Measurements from ENCODE around the gene TPCN1.

TPCN1 gene

DNA sequence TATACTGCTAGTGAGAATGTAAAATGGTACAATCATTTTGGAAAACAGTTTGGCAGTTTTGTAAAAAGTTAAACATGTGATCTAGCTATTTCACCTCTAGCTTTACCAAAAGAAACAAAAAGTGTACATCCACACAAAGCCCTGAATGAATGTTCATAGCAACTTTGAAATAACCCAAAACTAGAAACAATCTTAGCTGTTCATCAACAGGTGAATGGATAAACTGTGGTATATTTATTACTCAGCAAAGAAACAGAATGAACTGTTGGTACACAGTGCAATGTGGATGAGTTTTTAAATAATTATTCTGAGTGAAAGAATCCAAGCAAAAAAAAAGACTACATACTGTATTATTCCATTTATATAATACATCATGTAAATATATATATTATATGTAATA is 36.3 kb downstream of the TPCN1 start:
- DNase-seq (ENCODE audit: extremely low read depth in 1 of 2, low read depth in 1 of 2) = no peak

DNA sequence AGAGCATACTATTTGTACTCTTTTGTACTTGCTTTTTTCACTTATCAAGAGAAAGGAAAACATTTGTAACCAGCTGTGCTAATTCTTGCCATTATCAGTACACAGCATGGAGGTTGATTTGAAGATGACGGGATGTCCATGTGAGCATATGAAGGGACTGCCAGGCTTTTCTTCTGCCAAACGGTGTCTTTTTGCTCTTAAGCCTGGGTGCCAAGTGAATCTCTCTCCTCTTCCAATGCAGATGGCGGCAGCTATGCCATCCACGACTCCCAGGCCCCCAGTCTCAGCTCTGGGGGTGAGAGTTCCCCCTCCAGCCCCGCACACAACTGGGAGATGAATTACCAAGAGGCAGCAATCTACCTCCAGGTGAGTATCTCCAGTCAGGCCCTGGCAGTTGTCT is 38.9 kb downstream of the TPCN1 start:
- no peak for DNase-seq (ENCODE audit: extremely low read depth in 1 of 2, low read depth in 1 of 2)

DNA sequence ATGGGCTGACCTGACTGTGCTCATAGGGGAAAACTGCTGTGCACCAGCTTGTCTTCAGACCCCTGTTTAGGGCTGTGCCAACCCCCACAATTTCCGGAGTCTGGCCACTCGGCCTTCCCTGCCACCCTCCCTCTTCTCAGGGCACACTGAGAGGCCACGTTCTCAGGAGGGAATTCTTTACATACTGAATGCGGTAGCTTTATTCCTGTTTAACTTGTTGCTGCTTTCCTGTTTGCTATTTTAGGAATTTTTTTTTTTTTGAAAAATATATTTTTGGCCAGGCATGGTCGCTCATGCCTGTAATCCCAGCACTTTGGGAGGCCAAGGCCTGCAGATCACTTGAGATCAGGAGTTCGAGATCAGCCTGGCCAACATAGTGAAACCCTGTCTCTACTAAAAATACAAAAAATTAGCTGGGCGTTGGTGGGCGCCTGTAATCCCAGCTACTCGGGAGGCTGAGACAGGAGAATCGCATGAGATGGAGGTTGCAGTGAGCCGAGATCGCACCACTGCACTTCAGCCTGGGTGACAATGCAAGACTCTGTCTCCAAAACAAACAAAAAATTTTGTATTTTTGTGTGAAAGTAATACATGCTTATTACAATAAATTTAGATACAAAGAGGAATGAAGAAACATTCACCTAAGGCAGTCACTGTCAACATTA is 39.5 kb downstream of the TPCN1 start:
- no peak for DNase-seq (ENCODE audit: extremely low read depth in 1 of 2, low read depth in 1 of 2)

GRCh38 chr12:113261847-113262470 is 40.7 kb downstream of the TPCN1 start:
- peak in 1 of 2 donors; percentile 5 for DNase-seq (ENCODE audit: extremely low read depth in 1 of 2, low read depth in 1 of 2)

DNA sequence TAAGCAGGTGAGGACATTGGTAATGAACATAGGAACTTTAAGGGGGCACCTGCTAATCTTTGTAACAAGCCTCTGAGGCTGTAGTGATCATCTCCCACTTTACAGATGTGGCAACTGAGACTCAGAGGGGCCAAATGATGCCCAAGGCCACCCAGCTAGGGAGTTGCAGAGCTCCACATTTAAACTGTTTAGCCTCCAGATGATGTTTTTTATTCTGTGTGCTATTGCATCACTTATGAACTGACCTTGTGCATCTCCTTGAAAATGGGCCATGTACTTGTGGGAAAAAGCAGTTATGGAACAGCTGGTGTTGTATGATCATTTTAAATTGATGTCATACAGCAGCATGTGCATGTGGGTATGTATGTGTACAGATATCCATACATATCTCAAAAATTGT is 41.4 kb downstream of the TPCN1 start:
- DNase-seq (ENCODE audit: extremely low read depth in 1 of 2, low read depth in 1 of 2) = no peak

GRCh38 chr12:113263431-113263963 is 42.2 kb downstream of the TPCN1 start:
- DNase-seq (ENCODE audit: extremely low read depth in 1 of 2, low read depth in 1 of 2) = no peak

- no peak for DNase-seq (ENCODE audit: extremely low read depth in 1 of 2, low read depth in 1 of 2)
Observed at GRCh38 chr12:113266106-113266895, 45.0 kb downstream of the TPCN1 start.

GRCh38 chr12:113267621-113268020 is 46.4 kb downstream of the TPCN1 start:
- DNase-seq (ENCODE audit: extremely low read depth in 1 of 2, low read depth in 1 of 2) = no peak

DNA sequence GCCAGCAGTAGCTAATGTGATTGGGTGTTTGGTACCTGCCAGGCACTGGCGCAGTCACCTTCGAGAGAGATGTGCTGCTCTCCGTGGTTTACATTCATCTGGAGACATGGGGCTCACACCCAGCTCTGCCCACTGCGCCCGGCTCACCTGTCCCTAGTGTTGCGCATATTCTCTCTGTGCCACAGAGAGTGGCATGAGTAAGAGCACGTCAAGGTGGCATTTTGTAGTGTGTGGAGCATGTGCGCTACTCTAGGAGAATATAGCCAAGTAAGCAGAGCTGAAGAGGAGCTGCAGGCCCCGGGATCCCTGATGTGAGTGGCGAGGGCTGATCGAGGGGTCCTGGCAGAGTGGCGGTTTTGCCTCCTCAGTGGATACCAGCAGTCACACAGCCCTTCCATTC is 46.9 kb downstream of the TPCN1 start:
- no peak for DNase-seq (ENCODE audit: extremely low read depth in 1 of 2, low read depth in 1 of 2)

- no peak for DNase-seq (ENCODE audit: extremely low read depth in 1 of 2, low read depth in 1 of 2)
Observed at GRCh38 chr12:113268621-113269020, 47.4 kb downstream of the TPCN1 start.

DNA sequence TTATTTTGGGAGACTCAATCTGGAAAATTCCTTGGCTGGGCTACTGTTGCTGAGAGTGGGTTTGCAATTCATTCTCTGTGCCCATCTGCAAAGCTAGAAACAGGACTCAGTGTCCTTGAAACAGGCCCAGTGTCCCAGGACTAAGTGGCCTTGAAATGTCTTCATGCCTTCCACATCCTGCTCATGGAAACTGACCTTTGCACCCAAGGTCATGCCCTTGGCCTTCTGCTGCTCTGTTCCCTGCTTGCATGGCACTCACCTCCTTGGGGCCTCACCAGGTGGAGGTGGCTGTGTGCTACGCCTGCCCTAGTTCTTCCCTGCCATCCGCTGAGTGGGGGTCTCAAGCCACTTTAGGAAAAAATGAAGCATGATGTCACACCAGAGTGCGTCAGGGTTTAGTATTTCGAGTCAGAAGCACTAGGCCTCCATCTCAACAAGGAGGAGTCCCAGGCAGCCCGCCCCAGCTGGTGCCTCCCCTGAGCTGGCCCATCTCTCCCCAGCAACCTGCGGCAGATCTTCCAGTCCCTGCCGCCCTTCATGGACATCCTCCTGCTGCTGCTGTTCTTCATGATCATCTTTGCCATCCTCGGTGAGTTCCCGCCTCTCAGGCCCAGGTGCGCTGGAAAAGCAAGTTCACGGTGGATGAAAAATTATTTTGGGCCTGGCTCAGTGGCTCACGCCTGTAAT is 48.1 kb downstream of the TPCN1 start:
- no peak for DNase-seq (ENCODE audit: extremely low read depth in 1 of 2, low read depth in 1 of 2)

- DNase-seq (ENCODE audit: extremely low read depth in 1 of 2, low read depth in 1 of 2) = no peak
Observed at GRCh38 chr12:113270709-113271009, 49.4 kb downstream of the TPCN1 start.

- no peak for DNase-seq (ENCODE audit: extremely low read depth in 1 of 2, low read depth in 1 of 2)
Observed at GRCh38 chr12:113271466-113271852, 50.2 kb downstream of the TPCN1 start.

DNA sequence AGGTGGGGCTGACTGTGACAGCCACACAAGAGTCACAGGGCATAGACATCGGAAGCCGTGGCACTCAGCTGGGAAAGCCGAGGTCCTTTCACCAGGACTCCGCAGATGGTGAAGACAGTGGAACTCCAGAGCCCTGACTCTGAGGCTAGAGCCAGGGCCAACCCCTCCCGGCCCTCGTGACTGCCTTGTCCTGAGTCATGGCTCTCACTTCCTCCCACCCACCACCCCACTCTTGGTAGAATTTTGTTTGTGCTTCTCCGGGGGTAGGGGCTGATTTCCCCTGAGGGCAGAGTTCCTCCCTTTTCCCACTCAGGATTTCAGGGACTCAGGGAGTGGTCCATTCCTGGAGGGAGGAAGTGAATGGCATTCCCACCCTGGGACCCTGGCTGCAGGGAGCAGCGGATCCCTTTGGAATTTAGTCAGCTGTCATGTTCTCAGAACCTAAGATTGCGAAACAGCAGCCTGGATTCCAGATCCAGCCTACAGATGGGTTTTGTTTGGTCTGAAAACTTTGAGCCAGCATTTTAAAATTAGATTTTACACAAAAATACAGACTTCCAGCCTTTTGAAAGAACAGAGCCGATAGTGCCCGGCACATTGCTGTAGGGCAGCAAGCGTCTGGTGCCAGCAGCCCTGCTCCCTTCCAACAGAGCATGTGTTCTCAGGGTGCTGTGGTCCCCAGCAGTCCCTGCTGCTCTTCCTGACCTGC is 50.7 kb downstream of the TPCN1 start:
- peak in 1 of 2 donors; percentile 8 for DNase-seq (ENCODE audit: extremely low read depth in 1 of 2, low read depth in 1 of 2)

DNA sequence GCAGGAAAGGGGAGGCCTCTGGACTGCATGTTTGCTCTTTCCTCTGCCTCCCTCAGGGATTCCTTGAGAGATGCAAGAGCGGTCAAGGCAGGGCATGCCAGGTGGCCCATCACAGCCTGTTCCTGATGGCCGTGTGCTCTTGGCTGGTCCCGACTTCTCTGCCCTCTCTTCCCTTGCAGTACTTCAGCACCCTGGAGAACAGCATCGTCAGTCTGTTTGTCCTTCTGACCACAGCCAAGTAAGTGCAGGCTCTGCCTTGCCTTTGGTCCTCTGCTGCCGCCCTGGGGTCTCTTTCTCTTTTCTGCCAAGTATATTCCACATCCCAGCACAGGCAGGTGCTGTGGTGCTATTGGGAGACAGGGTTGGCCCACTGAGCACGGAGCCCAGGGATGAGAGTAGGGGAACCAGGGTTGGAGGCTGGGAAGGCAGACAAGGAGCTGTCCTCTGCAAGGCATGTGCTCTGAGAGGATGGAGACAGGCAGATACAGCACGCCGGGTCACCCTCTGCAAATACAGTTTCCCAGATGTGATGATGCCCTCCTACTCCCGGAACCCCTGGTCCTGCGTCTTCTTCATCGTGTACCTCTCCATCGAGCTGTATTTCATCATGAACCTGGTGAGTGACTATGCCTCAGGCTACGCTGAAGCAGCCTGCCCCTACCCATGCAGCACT is 51.9 kb downstream of the TPCN1 start:
- no peak for DNase-seq (ENCODE audit: extremely low read depth in 1 of 2, low read depth in 1 of 2)

- DNase-seq (ENCODE audit: extremely low read depth in 1 of 2, low read depth in 1 of 2) = no peak
Observed at GRCh38 chr12:113274848-113275247, 53.6 kb downstream of the TPCN1 start.

GRCh38 chr12:113276306-113276705 is 55.0 kb downstream of the TPCN1 start:
- no peak for DNase-seq (ENCODE audit: extremely low read depth in 1 of 2, low read depth in 1 of 2)

GRCh38 chr12:113276946-113277500 is 55.8 kb downstream of the TPCN1 start:
- DNase-seq (ENCODE audit: extremely low read depth in 1 of 2, low read depth in 1 of 2) = no peak

- DNase-seq (ENCODE audit: extremely low read depth in 1 of 2, low read depth in 1 of 2) = no peak
Observed at GRCh38 chr12:113277511-113277910, 56.2 kb downstream of the TPCN1 start.

DNA sequence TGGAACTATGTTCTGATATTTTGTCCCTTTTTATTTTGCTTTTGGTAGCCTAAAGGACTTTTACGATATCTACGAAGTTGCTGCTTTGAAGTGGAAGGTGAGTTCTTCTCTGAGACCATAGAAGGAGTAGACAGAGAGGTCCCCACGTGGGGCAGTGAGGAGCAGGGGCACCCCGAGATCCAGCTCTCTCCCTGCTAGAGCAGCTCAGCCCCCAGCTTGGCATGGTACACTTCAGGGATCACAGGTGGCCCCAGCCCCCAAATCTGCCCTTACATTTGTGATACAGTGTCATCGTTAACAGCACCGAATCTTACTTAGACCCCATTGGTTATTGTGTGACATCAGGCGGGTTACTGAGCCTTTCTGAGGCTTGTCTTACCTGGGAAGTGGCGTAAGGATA is 56.9 kb downstream of the TPCN1 start:
- DNase-seq (ENCODE audit: extremely low read depth in 1 of 2, low read depth in 1 of 2) = no peak
